Stimulated activated CD8-positive, alpha-beta memory T cell treated with anti-CD3 and anti-CD28 coated beads, Interleukin-2, amount 100 ng/mL, for 1 hour (primary cell): Measurements from ENCODE around the gene TLN1.

Experiments
- DNase-seq, 2 donors: peaks; one replicate each; pipeline ENCODE4 v3.0.0-alpha.2; 2020; ENCODE audit warnings: low read depth in 2 of 2

The TLN1 gene

DNA sequence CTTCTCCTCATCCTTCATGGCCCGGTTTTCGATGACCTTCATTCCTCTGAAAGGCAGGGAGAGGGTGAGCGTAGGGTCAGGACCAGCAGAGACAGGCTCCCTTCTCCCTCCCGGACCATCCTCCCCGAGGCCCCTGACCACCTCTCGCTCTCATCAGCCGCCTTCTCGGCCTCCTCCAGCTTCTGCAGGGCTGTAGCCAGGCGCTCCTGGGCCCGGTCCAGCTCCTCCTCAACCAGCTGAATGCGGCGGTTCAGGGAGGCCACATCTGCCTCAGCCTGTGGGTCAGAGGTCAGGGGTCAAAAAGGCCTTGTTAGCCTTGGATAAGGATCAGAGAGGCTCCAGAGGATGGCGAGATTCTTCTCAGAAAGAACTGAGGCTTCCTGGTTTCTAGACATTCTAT, 46.5 kb downstream of the TLN1 start:
- DNase-seq: no peak

DNA sequence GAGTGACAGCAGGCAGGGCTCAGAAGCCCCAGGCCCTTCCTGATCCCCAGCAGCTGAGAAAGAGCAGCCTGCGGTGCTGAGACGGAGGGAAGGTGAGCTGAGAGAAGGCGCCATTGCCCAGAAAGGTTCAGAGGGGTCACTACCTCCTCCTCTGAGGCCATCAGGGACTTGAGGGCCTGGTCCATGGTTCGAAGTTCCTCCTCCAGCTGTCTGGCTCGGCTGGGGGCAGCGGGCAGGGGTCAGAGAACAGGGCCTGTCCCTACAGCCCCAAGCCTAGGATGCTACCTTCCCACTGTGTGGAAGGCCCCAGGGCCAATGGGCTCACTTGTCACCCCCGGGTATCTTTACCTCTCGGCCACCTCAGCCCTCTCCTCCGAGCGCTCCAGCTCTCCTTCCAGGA, 47.1 kb downstream of the TLN1 start:
- DNase-seq: no peak

GRCh38 chr9:35683323-35683722, 48.7 kb downstream of the TLN1 start:
- DNase-seq: no peak

DNA sequence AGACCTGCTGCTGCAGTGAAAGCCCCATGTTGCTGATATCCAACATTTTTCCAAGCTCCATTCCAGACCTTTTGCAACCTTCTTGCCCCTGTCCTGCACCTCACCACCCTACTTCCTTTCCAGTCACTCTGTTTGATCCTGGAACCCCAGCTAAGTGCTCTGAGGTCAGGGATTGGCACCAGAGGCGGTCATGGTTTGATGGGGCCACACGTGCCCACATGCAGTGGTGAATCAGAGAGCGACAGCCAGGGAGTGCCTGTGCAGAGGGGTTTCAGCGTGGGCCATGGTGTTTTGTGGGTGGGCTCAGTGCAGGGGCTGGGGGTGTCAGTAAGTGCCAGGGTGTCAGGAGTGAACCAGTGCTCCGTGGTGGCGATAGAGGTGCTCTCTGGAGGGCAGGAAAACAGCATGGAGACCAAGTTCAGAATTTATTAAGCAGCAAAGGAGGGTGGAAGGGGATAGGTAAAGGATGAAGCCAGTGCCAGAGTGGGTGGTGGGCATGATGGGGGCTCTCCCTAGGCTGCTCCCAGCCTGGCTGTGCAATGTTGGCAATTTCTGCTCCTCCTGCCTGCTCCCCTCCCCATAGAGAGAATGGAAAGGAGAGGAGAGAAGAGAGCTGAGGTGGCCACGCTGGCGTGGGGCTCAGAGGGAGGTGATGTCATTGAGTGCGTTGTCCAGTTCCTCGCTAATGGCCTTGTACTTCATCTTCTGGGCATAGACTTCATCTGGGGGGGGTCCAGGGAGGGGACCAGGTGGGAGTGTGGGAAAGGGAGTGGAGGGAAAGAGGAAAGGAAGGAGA, 49.3 kb downstream of the TLN1 start:
- DNase-seq: no peak

DNA sequence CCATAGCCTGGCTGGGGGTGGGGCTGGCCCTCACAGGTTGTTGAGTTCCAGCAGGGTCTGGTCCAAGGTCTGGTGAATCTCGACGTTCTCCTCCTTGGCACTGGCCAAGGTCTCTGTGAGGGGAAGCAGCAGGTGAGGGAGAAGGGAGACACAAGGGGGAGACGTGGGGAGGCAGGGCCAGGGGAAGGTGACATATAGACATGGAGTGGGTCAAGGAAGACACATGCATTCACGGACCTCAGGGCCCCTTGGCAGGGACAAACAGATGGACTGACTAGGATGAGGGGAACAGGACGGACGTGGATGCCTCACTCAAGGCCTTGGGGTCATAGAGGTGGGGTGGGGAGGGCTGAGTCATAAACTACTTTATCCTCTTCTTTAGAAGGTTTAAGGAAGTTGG, 49.9 kb downstream of the TLN1 start:
- no peak for DNase-seq

DNA sequence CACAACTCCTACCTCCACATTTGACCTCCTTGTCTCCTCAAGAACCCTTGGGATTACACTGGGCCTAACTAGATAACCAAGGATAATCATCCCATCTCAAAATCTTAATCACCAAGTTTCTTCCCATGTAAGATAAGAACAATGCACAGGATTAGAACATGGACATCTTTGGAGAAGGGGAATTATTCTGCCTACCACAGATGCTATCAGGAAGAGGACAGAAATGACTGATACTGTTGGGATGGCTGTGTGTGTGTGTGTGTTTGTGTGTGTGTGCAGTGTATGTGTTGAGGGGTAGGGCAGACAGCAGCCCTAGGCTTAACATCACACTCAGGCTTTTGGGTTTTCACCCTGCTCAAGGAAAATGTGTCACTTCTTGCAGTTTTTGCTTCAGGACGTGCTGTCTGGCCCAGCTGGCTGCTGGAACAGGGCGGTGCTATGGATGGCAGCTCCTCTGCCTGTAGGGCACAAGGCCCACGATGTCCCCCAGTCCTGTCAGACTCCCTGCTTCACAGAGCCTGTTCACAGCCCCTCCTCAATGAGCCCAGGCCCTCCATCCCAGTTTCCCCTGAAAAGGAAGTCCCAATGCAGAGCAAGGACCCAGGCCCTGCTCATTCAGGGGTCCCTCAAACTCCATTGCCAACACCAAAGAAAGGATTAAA, 50.5 kb downstream of the TLN1 start:
- no peak for DNase-seq

DNA sequence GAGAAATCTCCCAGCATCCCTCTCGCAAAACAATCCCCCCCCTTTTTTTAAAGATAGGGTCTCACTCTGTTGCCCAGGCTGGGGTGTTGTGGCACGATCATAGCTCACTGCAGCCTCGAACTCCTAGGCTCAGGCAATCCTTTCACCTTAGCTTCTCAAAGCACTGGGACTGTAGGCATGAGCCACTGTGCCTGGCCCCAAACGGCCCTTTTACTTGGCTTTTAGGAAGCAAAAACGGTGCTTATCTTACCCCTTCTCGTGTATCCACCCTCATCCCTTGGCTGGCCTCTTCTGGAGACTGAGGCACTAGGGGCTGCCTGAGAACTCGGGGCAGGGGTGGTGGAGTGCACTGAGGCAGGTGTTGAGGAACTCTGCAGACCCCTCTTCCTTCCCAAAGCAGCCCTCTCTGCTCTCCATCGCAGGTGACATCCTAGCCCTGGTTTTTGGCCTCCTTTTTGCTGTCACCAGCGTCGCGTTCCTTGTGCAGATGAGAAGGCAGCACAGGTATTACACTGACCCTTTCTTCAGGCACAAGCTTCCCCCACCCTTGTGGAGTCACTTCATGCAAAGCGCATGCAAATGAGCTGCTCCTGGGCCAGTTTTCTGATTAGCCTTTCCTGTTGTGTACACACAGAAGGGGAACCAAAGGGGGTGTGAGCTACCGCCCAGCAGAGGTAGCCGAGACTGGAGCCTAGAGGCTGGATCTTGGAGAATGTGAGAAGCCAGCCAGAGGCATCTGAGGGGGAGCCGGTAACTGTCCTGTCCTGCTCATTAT, 51.5 kb downstream of the TLN1 start:
- no peak for DNase-seq

DNA sequence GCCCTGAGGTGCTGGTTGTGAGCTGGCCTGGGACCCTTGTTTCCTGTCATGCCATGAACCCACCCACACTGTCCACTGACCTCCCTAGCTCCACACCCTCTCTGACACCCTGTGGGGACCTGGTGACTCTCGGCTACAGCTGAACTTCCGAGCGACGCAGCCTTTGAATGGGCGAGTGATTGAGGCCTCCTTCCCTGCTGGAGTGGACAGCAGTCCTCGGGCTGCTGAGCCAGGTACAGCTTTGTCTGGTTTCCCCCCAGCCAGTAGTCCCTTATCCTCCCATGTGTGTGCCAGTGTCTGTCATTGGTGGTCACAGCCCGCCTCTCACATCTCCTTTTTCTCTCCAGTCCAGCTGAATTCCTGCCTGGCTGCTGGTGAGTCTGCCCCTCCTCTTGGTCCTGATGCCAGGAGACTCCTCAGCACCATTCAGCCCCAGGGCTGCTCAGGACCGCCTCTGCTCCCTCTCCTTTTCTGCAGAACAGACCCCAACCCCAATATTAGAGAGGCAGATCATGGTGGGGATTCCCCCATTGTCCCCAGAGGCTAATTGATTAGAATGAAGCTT, 52.1 kb downstream of the TLN1 start:
- no peak for DNase-seq

GRCh38 chr9:35679091-35679490, 52.9 kb downstream of the TLN1 start:
- DNase-seq: no peak

DNA sequence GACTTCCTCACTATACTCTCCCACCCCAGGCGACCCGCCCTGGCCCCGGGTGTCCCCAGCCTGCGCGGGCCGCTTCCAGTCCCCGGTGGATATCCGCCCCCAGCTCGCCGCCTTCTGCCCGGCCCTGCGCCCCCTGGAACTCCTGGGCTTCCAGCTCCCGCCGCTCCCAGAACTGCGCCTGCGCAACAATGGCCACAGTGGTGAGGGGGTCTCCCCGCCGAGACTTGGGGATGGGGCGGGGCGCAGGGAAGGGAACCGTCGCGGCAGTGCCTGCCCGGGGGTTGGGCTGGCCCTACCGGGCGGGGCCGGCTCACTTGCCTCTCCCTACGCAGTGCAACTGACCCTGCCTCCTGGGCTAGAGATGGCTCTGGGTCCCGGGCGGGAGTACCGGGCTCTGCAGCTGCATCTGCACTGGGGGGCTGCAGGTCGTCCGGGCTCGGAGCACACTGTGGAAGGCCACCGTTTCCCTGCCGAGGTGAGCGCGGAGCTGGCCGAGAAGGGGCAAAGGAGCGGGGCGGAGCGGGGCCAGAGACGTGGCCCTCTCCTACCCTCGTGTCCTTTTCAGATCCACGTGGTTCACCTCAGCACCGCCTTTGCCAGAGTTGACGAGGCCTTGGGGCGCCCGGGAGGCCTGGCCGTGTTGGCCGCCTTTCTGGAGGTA, 56.1 kb downstream of the TLN1 start:
- no peak for DNase-seq

DNA sequence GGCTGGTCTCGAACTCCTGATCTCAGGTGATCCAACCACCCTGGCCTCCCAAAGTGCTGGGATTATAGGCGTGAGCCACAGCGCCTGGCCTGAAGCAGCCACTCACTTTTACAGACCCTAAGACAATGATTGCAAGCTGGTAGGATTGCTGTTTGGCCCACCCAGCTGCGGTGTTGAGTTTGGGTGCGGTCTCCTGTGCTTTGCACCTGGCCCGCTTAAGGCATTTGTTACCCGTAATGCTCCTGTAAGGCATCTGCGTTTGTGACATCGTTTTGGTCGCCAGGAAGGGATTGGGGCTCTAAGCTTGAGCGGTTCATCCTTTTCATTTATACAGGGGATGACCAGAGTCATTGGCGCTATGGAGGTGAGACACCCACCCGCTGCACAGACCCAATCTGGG, 56.8 kb downstream of the TLN1 start:
- no peak for DNase-seq

DNA sequence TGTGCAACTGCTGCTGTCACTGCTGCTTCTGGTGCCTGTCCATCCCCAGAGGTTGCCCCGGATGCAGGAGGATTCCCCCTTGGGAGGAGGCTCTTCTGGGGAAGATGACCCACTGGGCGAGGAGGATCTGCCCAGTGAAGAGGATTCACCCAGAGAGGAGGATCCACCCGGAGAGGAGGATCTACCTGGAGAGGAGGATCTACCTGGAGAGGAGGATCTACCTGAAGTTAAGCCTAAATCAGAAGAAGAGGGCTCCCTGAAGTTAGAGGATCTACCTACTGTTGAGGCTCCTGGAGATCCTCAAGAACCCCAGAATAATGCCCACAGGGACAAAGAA, 58.0 kb downstream of the TLN1 start:
- no peak for DNase-seq

GRCh38 chr9:35673132-35674024, 58.6 kb downstream of the TLN1 start, which contains the start of gene CA9:
Gene CA9, plus strand, starts transcription at chr9:35673928. Its CDS starts 32 bp downstream, at chr9:35673960.
- no peak for DNase-seq

DNA sequence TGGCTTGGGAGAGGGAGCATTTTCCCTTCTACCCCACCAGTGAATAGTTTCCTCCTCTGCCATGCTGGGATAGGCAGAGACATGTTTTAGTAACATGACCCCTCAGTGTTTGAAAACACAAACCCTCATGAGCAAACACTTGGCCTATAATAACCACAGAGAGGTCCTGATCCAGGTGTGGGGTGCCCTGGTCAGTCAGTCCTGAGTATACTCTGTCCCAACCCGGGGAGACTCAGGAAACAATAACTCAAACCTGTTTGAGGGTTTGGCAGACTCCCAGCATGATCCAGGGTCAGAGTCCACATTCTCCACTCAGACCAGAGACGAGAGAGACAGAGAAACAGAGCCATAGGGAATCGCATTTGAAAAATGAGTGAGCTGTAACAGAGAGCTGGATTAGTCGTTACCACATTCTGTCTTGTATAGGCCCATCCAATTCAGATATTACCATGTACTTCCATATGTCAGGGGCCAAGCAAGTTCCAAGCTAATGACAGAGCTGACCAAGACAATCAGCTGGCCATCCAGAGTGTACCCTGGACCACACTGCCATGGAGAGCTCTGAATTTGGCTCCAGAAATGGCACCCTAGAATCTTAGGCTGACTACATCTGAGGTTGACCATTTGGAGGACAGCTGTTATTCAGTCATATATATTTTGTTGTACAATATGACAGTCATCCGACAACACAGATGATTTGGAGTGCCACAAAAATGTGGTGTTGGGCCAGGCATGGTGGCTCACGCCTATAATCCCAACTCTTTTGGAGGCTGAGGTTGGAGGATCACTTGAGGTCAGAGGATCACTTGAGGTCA, 62.5 kb downstream of the TLN1 start:
- DNase-seq: no peak

GRCh38 chr9:35667939-35668338, 64.1 kb downstream of the TLN1 start:
- DNase-seq: no peak

DNA sequence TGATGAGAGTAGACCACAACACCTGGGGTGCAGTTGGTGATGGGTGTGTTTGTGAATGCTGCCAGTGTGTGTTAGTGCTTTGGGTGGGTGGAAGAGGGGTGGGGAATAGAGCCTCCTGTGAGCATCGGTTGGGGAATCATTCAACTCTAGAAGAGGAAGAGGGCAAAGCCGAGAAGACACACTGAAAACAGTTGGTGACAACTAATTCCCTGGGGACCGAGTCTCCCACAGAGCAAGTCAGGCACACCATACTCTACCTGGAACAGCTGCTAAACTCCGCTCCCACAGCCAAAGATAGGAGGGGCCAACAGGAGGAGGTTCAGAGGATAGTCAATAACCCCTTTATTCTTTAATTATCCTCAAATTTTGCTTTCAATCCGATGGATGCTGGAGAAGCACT, 65.4 kb downstream of the TLN1 start:
- DNase-seq: no peak

GRCh38 chr9:35666045-35666444, 66.0 kb downstream of the TLN1 start:
- DNase-seq: no peak

- DNase-seq: no peak
These were observed 66.5 kb downstream of the TLN1 start for GRCh38 chr9:35665471-35665818.

- peak in 1 of 2 donors; percentile 36 for DNase-seq
These were observed 67.2 kb downstream of the TLN1 start, which contains the start of gene ARHGEF39 for GRCh38 chr9:35664531-35665470. Gene ARHGEF39, minus strand, starts transcription at chr9:35665195. Its CDS starts 26 bp downstream, at chr9:35665169.
